ENCODE data around the gene PTPRN2. TPM values are rescaled to one million over a fixed set of nuclear protein-coding genes. Genes with fewer than 3 reads are reported as not detected.

Gene PTPRN2
- total RNA-seq, 1 experiment from 2014 or later, result 1.1 TPM

DNA sequence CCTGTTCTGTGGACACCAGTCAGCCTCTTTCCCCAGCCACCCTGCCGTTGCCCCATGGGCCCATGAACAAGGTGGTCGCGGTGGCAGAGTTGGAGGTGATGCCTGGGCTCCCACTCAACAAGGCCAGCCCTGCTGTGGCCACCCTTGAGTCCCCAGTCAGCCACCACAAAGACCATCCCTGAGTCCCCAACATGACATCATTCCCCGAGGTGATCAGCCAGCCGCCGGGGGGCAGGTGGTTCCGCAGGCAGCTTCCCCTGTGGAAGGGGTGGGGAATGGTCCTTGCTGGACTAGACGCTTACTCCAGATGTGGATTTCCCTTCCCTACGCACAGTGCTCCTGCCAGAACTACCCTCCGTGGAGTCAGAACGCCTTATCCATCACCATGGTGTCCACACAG, 271.7 kb downstream of the PTPRN2 start:
- DNase-seq (ENCODE audit: low read depth, low spot score), result no peak
- no peak overlapping the region for H3K4me3 ChIP-seq (ENCODE audit: low read depth in 2 of 2, low read length in 2 of 2)
- no peak for ATAC-seq
- H3K27me3 ChIP-seq (ENCODE audit: control insufficient read depth, insufficient read depth, low read length), result peaks cover 2% of the 10 kb centered on the region; the same call in 1 of the 2 replicates
- CTCF ChIA-PET, result no interaction called here
- intact Hi-C loops (cut with micrococcal nuclease; ENCODE audit: unreplicated experiment), result no loop called here
- H3K9me3 ChIP-seq (ENCODE audit: control insufficient read depth, insufficient read depth, low read depth, low read length), result no peaks in the 10 kb centered on the region
- TF ChIP-seq SIN3A (IDR thresholded peaks at IDR 0.05; ENCODE audit: borderline replicate concordance, insufficient read depth, low read depth, low read length), result no peak
- TF ChIP-seq, protein P1, sequence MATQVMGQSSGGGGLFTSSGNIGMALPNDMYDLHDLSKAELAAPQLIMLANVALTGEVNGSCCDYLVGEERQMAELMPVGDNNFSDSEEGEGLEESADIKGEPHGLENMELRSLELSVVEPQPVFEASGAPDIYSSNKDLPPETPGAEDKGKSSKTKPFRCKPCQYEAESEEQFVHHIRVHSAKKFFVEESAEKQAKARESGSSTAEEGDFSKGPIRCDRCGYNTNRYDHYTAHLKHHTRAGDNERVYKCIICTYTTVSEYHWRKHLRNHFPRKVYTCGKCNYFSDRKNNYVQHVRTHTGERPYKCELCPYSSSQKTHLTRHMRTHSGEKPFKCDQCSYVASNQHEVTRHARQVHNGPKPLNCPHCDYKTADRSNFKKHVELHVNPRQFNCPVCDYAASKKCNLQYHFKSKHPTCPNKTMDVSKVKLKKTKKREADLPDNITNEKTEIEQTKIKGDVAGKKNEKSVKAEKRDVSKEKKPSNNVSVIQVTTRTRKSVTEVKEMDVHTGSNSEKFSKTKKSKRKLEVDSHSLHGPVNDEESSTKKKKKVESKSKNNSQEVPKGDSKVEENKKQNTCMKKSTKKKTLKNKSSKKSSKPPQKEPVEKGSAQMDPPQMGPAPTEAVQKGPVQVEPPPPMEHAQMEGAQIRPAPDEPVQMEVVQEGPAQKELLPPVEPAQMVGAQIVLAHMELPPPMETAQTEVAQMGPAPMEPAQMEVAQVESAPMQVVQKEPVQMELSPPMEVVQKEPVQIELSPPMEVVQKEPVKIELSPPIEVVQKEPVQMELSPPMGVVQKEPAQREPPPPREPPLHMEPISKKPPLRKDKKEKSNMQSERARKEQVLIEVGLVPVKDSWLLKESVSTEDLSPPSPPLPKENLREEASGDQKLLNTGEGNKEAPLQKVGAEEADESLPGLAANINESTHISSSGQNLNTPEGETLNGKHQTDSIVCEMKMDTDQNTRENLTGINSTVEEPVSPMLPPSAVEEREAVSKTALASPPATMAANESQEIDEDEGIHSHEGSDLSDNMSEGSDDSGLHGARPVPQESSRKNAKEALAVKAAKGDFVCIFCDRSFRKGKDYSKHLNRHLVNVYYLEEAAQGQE (IDR thresholded peaks at IDR 0.05; ENCODE audit: insufficient read depth in 1 of 2, low read depth in 2 of 2, low read length in 1 of 2), result no peak
- TF ChIP-seq TCF7L2 (IDR thresholded peaks at IDR 0.05; ENCODE audit: low read depth, low read length), result no peak
- TF ChIP-seq CTCF (IDR thresholded peaks at IDR 0.05), result no peak
- TF ChIP-seq POLR2AphosphoS5 (IDR thresholded peaks at IDR 0.05; ENCODE audit: low read depth, low read length), result no peak
- POLR2A ChIA-PET, result no interaction called here
- no TSS peak for BruUV-seq (replicated peaks)
- no peaks in the 10 kb centered on the region for H3K4me1 ChIP-seq (ENCODE audit: control insufficient read depth, insufficient read depth, low read length)
- H3K36me3 ChIP-seq (ENCODE audit: control insufficient read depth, insufficient read depth, low read length), result no peaks in the 10 kb centered on the region
- in situ Hi-C loops (cut with HindIII; ENCODE audit: low pct_unique_long_range_greater_than_20kb, low sequenced_read_pairs), result no loop called here
- H3K27ac ChIP-seq (ENCODE audit: low read length), result no peak overlapping the region

- in situ Hi-C loops (cut with HindIII; ENCODE audit: low pct_unique_long_range_greater_than_20kb, low sequenced_read_pairs), result no loop called here
- intact Hi-C loops (cut with micrococcal nuclease; ENCODE audit: unreplicated experiment), result no loop called here
- DNase-seq (ENCODE audit: low read depth, low spot score) (no peak), ATAC-seq (no peak)
- Histone ChIP-seq H3K27me3 (ENCODE audit: control insufficient read depth, insufficient read depth, low read length) (no peaks in the 10 kb centered on the region), H3K9me3 (ENCODE audit: control insufficient read depth, insufficient read depth, low read depth, low read length) (no peaks in the 10 kb centered on the region), H3K4me1 (ENCODE audit: control insufficient read depth, insufficient read depth, low read length) (no peaks in the 10 kb centered on the region), H3K4me3 (ENCODE audit: low read depth in 2 of 2, low read length in 2 of 2) (no peak overlapping the region), H3K36me3 (ENCODE audit: control insufficient read depth, insufficient read depth, low read length) (no peaks in the 10 kb centered on the region), H3K27ac (ENCODE audit: low read length) (no peak overlapping the region)
- CTCF ChIA-PET, result no interaction called here
- POLR2A ChIA-PET, result no interaction called here
- no TSS peak for BruUV-seq (replicated peaks)
- no peak for TF ChIP-seq CTCF (IDR thresholded peaks at IDR 0.05)
Observed at GRCh38 chr7:158315326-158315725, 272.3 kb downstream of the PTPRN2 start.

GRCh38 chr7:158314394-158314793, 273.2 kb downstream of the PTPRN2 start:
- ATAC-seq (no peak), DNase-seq (ENCODE audit: low read depth, low spot score) (no peak)
- no peaks in the 10 kb centered on the region for H3K36me3 ChIP-seq (ENCODE audit: control insufficient read depth, insufficient read depth, low read length)
- H3K4me1 ChIP-seq (ENCODE audit: control insufficient read depth, insufficient read depth, low read length), result no peaks in the 10 kb centered on the region
- TF ChIP-seq, protein P1 (IDR thresholded peaks at IDR 0.05; ENCODE audit: insufficient read depth in 1 of 2, low read depth in 2 of 2, low read length in 1 of 2), result no peak
- TF ChIP-seq TCF7L2 (IDR thresholded peaks at IDR 0.05; ENCODE audit: low read depth, low read length), result no peak
- in situ Hi-C loops (cut with HindIII; ENCODE audit: low pct_unique_long_range_greater_than_20kb, low sequenced_read_pairs), result no loop called here
- ChIA-PET POLR2A (no interaction called here), CTCF (no interaction called here)
- H3K27ac ChIP-seq (ENCODE audit: low read length), result no peak overlapping the region
- no peaks in the 10 kb centered on the region for H3K9me3 ChIP-seq (ENCODE audit: control insufficient read depth, insufficient read depth, low read depth, low read length)
- no peaks in the 10 kb centered on the region for H3K27me3 ChIP-seq (ENCODE audit: control insufficient read depth, insufficient read depth, low read length)
- BruUV-seq (replicated peaks), result no TSS peak
- intact Hi-C loops (cut with micrococcal nuclease; ENCODE audit: unreplicated experiment), result no loop called here
- H3K4me3 ChIP-seq (ENCODE audit: low read depth in 2 of 2, low read length in 2 of 2), result no peak overlapping the region
